ENCODE data around the gene ABCB8.
"Not testable (repeated sequence)": the region's sequence is repeated elsewhere in the genome, so short reads cannot be mapped to it uniquely, and the experiment has no call there.

Gene ABCB8

DNA sequence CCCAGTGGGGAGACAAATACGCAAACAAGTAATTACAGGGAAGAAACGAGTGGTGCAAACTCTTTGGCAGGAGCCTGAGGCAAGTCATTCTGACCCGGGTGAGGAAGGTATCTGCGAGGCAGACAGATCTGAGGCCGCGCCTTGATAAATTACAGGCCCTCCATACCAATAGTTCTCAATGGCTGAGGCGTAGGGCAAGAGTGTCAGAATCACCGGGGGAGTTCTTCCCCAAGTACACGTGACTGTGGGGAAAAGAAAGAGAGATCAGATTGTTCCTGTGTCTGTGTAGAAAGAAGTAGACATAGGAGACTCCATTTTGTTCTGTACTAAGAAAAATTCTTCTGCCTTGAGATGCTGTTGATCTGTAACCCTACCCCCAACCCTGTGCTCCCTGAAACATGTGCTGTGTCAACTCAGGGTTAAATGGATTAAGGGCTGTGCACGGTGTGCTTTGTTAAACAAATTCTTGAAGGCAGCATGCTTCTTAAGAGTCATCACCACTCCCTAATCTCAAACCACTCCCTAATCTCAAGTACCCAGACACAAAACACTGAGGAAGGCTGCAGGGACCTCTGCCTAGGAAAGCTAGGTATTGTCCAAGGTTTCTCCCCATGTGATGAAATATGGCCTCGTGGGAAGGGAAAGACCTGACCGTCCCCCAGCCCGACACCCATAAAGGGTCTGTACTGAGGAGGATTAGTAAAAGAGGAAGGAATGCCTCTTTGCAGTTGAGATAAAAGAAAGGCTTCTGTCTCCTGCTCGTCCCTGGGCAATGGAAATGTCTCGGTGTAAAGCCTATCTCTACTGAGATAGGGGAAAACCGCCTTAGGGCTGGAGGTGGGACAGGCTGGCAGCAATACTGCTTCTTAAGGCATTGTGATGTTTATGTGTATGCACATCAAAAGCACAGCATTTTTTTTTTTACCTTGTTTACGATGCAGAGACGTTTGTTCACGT lies 1.2 kb upstream of the ABCB8 start:
- H3K9ac ChIP-seq (ENCODE audit: low read length); H3K27ac ChIP-seq (ENCODE audit: low read depth, low read length); H3K27me3 ChIP-seq (ENCODE audit: control insufficient read depth in 1 of 2, insufficient read depth in 2 of 2, low read length in 2 of 2); H3K36me3 ChIP-seq (ENCODE audit: insufficient read depth, low read length); H3K9me3 ChIP-seq (ENCODE audit: low read length): not testable (repeated sequence)
- Histone ChIP-seq H3K4me1 (ENCODE audit: insufficient read depth, low read length) (peaks cover 13% of the 10 kb centered on the region), H3K4me3 (ENCODE audit: low read depth in 1 of 2, low read length in 2 of 2) (peak overlapping the region in 1 of 2 donors; percentile 95)

DNA sequence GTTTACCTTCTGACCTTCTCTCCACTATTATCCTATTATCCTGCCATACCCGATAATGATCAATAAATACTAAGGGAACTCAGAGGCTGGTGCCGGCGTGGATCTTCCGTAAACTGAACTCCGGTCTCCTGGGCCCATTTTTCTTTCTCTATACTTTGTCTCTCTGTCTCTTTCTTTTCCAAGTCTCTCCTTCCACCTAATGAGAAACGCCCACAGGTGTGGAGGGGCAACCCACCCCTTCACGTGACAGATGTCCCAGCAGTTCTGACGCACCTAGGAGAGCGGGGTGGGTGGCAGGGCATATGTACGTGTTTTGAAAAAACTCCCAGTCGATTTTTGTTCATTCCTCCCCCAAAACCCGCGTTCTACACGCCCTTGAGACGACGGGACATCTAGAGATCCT lies 521 bp upstream of the ABCB8 start:
- not testable (repeated sequence) for H3K27me3 ChIP-seq (ENCODE audit: control insufficient read depth in 1 of 2, insufficient read depth in 2 of 2, low read length in 2 of 2); H3K9ac ChIP-seq (ENCODE audit: low read length); H3K9me3 ChIP-seq (ENCODE audit: low read length); H3K36me3 ChIP-seq (ENCODE audit: insufficient read depth, low read length)
- Histone ChIP-seq H3K4me3 (ENCODE audit: low read depth in 1 of 2, low read length in 2 of 2) (peak overlapping the region; percentile 71 to 95), H3K4me1 (ENCODE audit: insufficient read depth, low read length) (peaks cover 13% of the 10 kb centered on the region), H3K27ac (ENCODE audit: low read depth, low read length) (peak overlapping the region; percentile 97)

DNA sequence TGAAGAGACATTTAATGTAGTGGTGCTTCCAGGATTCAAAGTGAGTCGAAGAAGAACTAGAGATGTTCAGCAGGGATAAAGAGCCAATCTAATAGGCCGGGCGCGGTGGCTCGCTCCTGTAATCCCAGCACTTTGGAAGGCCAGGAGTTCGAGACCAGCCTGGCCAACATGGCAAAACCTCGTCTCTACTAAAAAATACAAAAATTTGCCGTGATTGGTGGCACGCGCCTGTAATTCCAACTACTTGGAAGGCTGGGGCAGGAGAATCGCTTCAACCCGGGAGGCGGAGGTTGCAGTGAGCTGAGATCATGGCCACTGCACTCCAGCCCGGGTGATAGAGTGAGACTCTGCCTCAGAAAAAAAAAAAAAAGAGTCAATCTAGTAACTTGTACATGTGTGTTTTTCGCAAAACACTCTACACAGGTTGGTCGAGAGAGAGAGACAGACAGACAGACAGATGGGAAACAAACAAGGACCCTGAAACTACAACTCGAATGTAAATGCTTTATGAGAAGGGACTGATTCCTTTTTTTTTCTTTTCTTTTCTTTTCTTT lies 775 bp downstream of the ABCB8 start:
- Histone ChIP-seq H3K27ac (ENCODE audit: low read depth, low read length) (peak overlapping the region; percentile 97), H3K27me3 (ENCODE audit: control insufficient read depth in 1 of 2, insufficient read depth in 2 of 2, low read length in 2 of 2) (no peaks in the 10 kb centered on the region), H3K9me3 (ENCODE audit: low read length) (no peaks in the 10 kb centered on the region), H3K4me3 (ENCODE audit: low read depth in 1 of 2, low read length in 2 of 2) (peak overlapping the region; percentile 95 to 96), H3K36me3 (ENCODE audit: insufficient read depth, low read length) (peaks cover 6% of the 10 kb centered on the region), H3K4me1 (ENCODE audit: insufficient read depth, low read length) (peaks cover 13% of the 10 kb centered on the region), H3K9ac (ENCODE audit: low read length) (peak overlapping the region; percentile 53)

DNA sequence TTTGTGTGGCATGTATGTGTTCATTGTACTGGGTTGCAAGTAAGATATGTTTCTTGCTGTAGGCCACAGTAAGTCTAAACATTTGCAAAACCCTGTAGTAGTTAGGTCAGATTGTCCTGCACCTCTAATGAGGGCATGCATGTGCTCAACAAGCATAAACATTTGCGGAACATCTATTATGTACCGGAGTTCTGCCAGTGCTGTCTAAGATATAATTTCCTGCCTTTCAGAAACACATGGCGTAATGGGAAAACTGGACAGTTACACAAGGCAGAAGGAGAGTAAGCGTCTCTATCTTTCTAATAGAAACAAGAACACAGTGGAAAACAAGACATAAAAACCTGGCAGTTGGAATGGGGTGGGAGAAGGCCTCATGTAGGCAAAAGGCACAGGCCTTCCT lies 2.8 kb downstream of the ABCB8 start:
- Histone ChIP-seq H3K9me3 (ENCODE audit: low read length) (no peaks in the 10 kb centered on the region), H3K9ac (ENCODE audit: low read length) (no peak overlapping the region), H3K4me3 (ENCODE audit: low read depth in 1 of 2, low read length in 2 of 2) (no peak overlapping the region), H3K36me3 (ENCODE audit: insufficient read depth, low read length) (peaks cover 26% of the 10 kb centered on the region), H3K27ac (ENCODE audit: low read depth, low read length) (no peak overlapping the region), H3K27me3 (ENCODE audit: control insufficient read depth in 1 of 2, insufficient read depth in 2 of 2, low read length in 2 of 2) (no peaks in the 10 kb centered on the region), H3K4me1 (ENCODE audit: insufficient read depth, low read length) (peaks cover 13% of the 10 kb centered on the region)

DNA sequence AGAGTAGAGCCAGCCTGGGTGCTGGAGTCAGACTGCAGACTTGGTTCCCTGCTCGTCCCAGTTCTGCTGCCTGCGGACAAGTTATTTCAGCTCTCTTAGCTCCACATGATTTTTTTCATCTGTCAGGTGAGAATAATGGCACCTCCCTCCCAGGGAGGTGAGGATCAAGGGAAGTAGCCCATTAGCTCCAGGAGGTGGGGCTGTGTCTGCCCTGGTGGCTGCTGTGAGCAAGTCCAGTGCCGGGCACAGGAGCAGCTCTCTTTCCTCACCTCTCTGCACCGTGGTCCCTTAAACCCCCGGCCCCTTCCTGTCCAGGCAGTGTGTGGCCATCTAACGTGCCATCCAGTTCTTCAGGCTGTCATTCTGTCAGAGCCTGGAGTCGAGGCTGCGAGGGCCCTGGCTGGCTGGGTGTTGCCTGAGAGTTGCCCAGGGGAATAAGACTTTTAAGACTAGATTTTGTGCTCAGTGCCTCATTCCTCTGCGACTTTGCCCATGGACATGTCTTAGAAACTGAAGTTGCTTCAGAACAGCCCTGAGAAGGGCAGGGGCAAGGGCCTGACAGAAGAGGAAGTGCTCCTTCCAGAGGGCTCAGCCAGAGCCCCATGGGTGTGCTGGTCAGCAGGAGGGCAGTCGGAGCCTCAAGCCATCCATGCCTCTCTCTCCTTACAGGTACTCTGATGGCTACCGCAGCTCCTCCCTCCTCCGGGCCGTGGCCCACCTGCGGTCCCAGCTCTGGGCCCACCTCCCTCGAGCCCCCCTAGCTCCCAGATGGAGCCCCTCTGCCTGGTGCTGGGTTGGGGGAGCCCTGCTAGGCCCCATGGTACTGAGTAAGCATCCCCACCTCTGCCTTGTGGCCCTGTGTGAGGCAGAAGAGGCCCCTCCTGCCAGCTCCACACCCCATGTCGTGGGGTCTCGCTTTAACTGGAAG lies 5.0 kb downstream of the ABCB8 start:
- Histone ChIP-seq H3K9me3 (ENCODE audit: low read length) (no peaks in the 10 kb centered on the region), H3K4me3 (ENCODE audit: low read depth in 1 of 2, low read length in 2 of 2) (no peak overlapping the region), H3K36me3 (ENCODE audit: insufficient read depth, low read length) (peaks cover 39% of the 10 kb centered on the region), H3K27me3 (ENCODE audit: control insufficient read depth in 1 of 2, insufficient read depth in 2 of 2, low read length in 2 of 2) (no peaks in the 10 kb centered on the region), H3K4me1 (ENCODE audit: insufficient read depth, low read length) (peaks cover 9% of the 10 kb centered on the region), H3K9ac (ENCODE audit: low read length) (no peak overlapping the region), H3K27ac (ENCODE audit: low read depth, low read length) (no peak overlapping the region)

DNA sequence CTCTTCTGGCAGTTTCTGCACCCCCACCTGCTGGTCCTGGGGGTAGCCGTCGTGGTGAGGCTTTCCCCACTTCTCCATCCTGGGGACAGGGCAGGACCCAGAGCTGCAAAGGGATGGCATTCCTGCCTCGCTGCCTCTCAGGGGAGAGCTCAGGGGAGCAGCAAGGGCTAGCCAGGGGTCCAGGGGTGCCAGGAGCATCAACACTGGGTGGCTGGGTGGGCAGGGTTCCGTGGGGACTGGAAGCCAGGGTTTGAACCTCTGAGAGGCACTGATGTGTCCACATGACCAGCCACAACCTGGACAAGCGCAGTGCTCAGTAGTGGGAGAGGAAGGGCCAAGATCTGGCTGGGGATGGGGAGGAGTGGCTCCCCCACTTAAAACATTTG lies 5.6 kb downstream of the ABCB8 start:
- no peak overlapping the region for H3K9ac ChIP-seq (ENCODE audit: low read length)
- no peak overlapping the region for H3K27ac ChIP-seq (ENCODE audit: low read depth, low read length)
- peaks cover 13% of the 10 kb centered on the region for H3K4me1 ChIP-seq (ENCODE audit: insufficient read depth, low read length)
- no peaks in the 10 kb centered on the region for H3K27me3 ChIP-seq (ENCODE audit: control insufficient read depth in 1 of 2, insufficient read depth in 2 of 2, low read length in 2 of 2)
- no peaks in the 10 kb centered on the region for H3K9me3 ChIP-seq (ENCODE audit: low read length)
- no peak overlapping the region for H3K4me3 ChIP-seq (ENCODE audit: low read depth in 1 of 2, low read length in 2 of 2)
- peaks cover 39% of the 10 kb centered on the region for H3K36me3 ChIP-seq (ENCODE audit: insufficient read depth, low read length)

DNA sequence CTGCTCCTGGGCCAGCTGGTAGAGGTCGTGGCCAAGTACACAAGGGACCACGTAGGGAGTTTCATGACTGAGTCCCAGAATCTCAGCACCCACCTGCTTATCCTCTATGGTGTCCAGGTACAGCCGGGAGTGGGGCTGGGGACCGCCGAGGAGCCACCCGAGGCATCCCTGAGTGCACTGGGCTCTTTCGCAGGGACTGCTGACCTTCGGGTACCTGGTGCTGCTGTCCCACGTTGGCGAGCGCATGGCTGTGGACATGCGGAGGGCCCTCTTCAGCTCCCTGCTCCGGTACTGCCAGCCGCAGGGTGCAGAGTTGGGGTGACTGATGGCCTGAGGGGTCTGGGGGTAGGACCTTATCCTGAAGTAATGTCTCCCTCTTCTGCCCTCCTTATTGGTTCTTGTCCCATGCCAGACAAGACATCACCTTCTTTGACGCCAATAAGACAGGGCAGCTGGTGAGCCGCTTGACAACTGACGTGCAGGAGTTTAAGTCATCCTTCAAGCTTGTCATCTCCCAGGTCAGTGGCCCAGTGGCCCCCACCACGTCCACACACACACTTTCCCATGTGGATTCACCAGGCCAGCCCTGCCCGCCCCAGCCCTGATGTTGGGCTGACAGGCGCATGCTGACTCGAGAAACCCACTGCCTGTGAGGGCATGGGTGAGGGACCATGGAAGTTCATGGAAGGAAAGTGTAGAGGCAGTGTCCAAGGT lies 6.2 kb downstream of the ABCB8 start:
- Histone ChIP-seq H3K4me3 (ENCODE audit: low read depth in 1 of 2, low read length in 2 of 2) (no peak overlapping the region), H3K9ac (ENCODE audit: low read length) (no peak overlapping the region), H3K27ac (ENCODE audit: low read depth, low read length) (no peak overlapping the region), H3K27me3 (ENCODE audit: control insufficient read depth in 1 of 2, insufficient read depth in 2 of 2, low read length in 2 of 2) (no peaks in the 10 kb centered on the region), H3K4me1 (ENCODE audit: insufficient read depth, low read length) (peaks cover 10% of the 10 kb centered on the region), H3K9me3 (ENCODE audit: low read length) (no peaks in the 10 kb centered on the region), H3K36me3 (ENCODE audit: insufficient read depth, low read length) (peaks cover 39% of the 10 kb centered on the region)

DNA sequence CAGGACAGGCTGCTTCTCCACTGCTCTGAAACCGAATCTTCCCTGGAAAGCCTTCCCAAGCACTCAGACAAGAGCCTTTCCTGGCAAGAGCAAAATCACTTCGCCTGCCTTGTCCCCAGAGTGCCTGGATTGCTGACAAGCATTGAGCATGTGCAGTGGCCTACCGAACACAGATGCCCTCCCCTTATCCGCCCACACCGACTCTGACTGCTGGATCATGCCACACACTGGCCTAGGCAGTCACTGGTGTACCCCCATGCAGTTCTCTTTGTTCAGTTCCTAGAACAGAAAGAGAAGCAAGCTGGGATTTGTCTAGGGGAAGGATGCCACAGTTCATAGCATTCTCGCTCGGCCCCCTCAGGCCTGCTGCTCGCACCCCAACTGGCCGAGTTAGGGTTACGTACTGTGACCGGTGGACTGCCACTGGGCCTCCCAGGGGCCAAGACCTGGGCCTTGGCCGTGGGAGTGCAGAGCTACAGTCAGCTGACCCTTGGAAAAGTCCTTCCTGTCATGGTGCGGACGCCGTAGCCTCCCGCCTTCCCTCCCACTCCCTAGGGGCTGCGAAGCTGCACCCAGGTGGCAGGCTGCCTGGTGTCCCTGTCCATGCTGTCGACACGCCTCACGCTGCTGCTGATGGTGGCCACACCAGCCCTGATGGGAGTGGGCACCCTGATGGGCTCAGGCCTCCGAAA lies 6.9 kb downstream of the ABCB8 start:
- Histone ChIP-seq H3K9ac (ENCODE audit: low read length) (no peak overlapping the region), H3K4me3 (ENCODE audit: low read depth in 1 of 2, low read length in 2 of 2) (no peak overlapping the region), H3K9me3 (ENCODE audit: low read length) (no peaks in the 10 kb centered on the region), H3K36me3 (ENCODE audit: insufficient read depth, low read length) (peaks cover 39% of the 10 kb centered on the region), H3K27me3 (ENCODE audit: control insufficient read depth in 1 of 2, insufficient read depth in 2 of 2, low read length in 2 of 2) (no peaks in the 10 kb centered on the region), H3K4me1 (ENCODE audit: insufficient read depth, low read length) (peaks cover 6% of the 10 kb centered on the region), H3K27ac (ENCODE audit: low read depth, low read length) (no peak overlapping the region)

DNA sequence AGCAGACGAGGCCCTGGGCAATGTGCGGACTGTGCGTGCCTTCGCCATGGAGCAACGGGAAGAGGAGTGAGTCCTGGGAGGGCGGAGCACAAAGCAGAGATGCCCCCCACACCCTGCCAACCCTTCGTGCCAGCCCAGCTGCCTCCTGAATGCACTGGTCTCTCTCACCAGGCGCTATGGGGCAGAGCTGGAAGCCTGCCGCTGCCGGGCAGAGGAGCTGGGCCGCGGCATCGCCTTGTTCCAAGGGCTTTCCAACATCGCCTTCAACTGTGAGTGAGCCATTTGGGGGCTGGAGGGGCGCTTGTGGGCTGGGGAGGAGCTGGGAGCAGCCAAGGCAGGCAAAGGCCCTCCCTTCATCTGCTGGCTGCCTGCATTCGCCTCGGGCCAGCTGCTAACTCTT lies 7.7 kb downstream of the ABCB8 start:
- no peaks in the 10 kb centered on the region for H3K27me3 ChIP-seq (ENCODE audit: control insufficient read depth in 1 of 2, insufficient read depth in 2 of 2, low read length in 2 of 2)
- no peaks in the 10 kb centered on the region for H3K9me3 ChIP-seq (ENCODE audit: low read length)
- no peak overlapping the region for H3K9ac ChIP-seq (ENCODE audit: low read length)
- peaks cover 6% of the 10 kb centered on the region for H3K4me1 ChIP-seq (ENCODE audit: insufficient read depth, low read length)
- H3K4me3 ChIP-seq (ENCODE audit: low read depth in 1 of 2, low read length in 2 of 2): no peak overlapping the region
- H3K36me3 ChIP-seq (ENCODE audit: insufficient read depth, low read length): peaks cover 39% of the 10 kb centered on the region
- H3K27ac ChIP-seq (ENCODE audit: low read depth, low read length): no peak overlapping the region

DNA sequence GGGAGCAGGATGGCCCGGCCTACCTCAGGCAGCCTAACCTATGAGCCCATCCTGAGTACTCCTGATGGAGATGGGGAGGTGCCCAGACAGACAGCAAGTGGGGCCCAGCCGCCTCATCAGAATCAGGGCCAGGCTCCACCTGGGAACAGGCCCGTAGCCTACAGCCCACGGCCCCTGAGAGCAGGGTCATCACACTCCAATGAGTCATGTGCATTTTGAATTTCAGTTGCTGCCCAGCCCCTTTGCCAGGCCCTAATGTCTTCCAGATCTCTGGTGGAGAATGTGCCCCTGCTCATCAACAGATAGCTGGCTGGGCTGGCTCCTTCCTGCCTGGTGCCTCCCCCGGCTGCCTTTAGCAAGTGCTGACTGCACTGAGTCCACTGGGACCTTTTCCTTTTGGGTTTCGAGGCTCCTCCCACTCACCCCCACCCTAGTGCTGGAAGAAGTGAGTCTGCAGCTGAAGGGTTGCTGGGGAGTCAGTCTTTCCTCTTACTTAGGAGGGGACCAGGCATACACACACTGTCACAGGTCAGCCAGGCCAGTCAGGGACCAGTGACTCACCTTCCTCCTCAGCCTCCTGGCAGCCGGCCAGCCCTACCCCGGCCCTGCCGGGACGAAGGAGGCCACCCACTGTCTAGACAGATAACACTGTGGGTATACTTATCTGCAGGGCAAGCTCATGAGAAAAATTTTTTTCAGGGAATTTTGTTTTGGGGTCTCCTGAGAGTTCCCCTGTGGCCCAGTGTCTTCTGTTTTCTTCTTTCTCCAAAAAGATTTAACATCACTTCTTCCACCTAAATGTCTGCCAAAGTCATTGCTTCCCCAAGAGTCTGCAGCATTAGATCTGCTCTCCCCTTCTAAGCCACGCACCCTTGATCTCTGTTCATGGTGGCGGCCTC lies 10.9 kb downstream of the ABCB8 start:
- Histone ChIP-seq H3K9me3 (ENCODE audit: low read length) (no peaks in the 10 kb centered on the region), H3K9ac (ENCODE audit: low read length) (no peak overlapping the region), H3K27me3 (ENCODE audit: control insufficient read depth in 1 of 2, insufficient read depth in 2 of 2, low read length in 2 of 2) (no peaks in the 10 kb centered on the region), H3K4me3 (ENCODE audit: low read depth in 1 of 2, low read length in 2 of 2) (no peak overlapping the region), H3K4me1 (ENCODE audit: insufficient read depth, low read length) (peaks cover 6% of the 10 kb centered on the region), H3K36me3 (ENCODE audit: insufficient read depth, low read length) (peaks cover 48% of the 10 kb centered on the region), H3K27ac (ENCODE audit: low read depth, low read length) (no peak overlapping the region)
